Measurements from ENCODE around the gene VPS35L. TPM values are rescaled to one million over a fixed set of nuclear protein-coding genes. Genes with fewer than 3 reads are reported as not detected.

Gene VPS35L
- total RNA-seq, 2 donors from 2014 or later: 37.6 to 47.6 TPM

DNA sequence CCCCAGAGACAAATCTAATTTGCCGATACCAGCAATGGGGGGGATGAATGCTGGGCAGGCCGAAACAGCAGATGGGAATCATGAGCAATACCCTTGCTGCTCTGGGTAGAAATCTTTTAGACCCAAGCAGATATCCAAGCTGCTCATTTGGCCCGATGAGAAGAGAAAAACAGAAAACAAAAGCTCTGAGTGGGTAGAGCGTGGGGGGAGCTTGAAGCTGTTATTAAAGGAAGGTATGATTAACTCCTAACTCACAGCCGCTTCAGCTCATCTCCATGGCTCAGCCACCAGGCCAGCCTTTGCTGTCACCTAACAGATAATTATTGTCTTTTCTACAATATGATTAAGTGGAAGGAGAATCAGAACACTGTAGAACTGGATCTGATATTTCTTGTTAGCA is 58.3 kb downstream of the VPS35L start:
- no peak for ATAC-seq
- no peak overlapping the region for H3K4me3 Mint-ChIP-seq
- H3K9me3 ChIP-seq (ENCODE audit: control insufficient read depth, low read length, poor library complexity, severe bottlenecking): no peaks in the 10 kb centered on the region
- H3K36me3 Mint-ChIP-seq (ENCODE audit: low read depth): peaks cover 14% of the 10 kb centered on the region
- DNase-seq: no peak
- H3K4me1 Mint-ChIP-seq: no peaks in the 10 kb centered on the region
- H3K27ac Mint-ChIP-seq: no peak overlapping the region
- no peaks in the 10 kb centered on the region for H3K27me3 Mint-ChIP-seq

DNA sequence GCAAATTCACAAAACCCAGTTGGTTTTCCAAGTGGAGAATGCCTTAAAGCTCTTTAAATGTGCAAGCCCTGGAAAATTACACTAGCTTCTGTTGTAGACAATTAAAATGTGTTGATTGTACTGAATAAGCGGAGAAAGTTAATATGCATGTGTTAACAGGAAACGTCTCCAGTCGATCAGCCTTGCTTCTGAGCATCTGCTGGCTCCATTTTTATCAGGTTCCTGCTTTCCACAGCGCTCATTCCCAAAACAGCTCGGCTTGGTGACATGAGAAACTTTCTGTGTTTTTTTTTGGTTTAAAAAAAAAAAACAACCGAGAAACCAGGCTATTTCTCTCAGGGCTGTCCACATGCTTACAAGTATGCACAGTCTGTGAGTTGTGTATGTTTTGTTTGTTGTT is 60.7 kb downstream of the VPS35L start:
- DNase-seq: no peak
- H3K9me3 ChIP-seq (ENCODE audit: control insufficient read depth, low read length, poor library complexity, severe bottlenecking): no peaks in the 10 kb centered on the region
- Mint-ChIP-seq H3K36me3 (ENCODE audit: low read depth) (peaks cover 5% of the 10 kb centered on the region), H3K27me3 (no peaks in the 10 kb centered on the region), H3K27ac (no peak overlapping the region), H3K4me3 (no peak overlapping the region), H3K4me1 (no peaks in the 10 kb centered on the region)
- ATAC-seq: no peak

DNA sequence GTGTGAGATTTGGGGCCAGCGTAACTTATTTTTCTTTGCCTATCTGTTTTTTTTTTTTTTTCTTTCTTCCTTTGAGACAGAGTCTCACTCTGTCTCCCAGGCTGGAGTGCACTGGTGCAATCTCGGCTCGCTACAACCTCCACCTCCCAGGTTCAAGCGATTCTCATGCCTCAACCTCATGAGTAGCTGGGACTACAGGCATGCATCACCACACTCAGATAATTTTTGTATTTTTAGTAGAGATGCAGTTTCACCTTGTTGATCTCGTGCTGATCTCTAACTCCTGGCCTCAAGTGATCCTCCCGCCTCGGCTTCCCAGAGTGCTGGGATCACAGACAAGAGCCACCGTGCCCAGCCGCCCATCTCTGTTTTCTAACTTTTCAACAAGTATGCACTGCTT is 63.4 kb downstream of the VPS35L start:
- DNase-seq: no peak
- H3K9me3 ChIP-seq (ENCODE audit: control insufficient read depth, low read length, poor library complexity, severe bottlenecking): no peaks in the 10 kb centered on the region
- Mint-ChIP-seq H3K27me3 (no peaks in the 10 kb centered on the region), H3K4me1 (no peaks in the 10 kb centered on the region), H3K4me3 (no peak overlapping the region), H3K36me3 (ENCODE audit: low read depth) (peaks cover 2% of the 10 kb centered on the region), H3K27ac (no peak overlapping the region)
- ATAC-seq: no peak

DNA sequence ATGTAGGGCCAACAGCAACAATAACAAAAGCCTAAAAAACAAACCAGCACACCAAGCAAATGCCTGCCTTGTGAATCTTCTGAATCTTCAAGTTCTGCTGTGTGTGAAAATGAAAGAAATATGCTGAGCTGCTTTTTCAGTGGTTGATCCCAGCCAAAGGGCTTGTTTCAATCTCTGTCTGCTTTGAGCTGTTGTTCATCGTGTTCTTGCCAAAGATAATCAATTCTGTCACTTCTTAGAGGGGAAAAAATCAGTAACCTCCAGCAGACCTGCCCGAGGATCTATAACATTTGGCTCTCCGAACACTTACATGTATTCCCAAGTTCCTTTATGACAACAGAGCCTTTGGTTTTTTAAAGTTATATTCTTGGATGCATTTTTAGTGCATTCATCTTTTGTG is 65.9 kb downstream of the VPS35L start:
- Mint-ChIP-seq H3K4me3 (no peak overlapping the region), H3K27ac (no peak overlapping the region), H3K4me1 (no peaks in the 10 kb centered on the region), H3K36me3 (ENCODE audit: low read depth) (peaks cover 2% of the 10 kb centered on the region), H3K27me3 (no peaks in the 10 kb centered on the region)
- DNase-seq (no peak), ATAC-seq (no peak)
- no peaks in the 10 kb centered on the region for H3K9me3 ChIP-seq (ENCODE audit: control insufficient read depth, low read length, poor library complexity, severe bottlenecking)

DNA sequence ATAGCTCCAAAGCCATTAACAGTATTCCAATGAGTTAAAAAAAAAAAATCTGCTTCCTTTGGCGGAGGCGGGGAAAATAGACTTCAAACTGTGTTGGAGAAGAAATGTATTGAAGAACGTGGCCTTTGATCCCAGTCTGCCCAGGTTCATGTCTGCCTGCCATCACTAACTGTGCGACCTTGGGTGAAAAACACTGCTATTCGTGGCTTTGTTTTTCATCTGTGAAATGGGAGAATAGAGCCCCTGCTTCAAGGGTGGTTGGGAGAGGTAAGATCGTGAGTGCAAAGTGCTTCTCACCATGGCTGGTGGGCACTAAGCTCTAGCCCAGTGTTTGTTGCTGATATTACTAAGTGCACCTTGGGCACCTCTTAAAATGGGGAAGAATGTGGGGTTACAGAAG is 69.5 kb downstream of the VPS35L start:
- Mint-ChIP-seq H3K36me3 (ENCODE audit: low read depth) (no peaks in the 10 kb centered on the region), H3K27ac (no peak overlapping the region), H3K27me3 (no peaks in the 10 kb centered on the region), H3K4me1 (peaks cover 5% of the 10 kb centered on the region), H3K4me3 (no peak overlapping the region)
- DNase-seq: no peak
- ATAC-seq: no peak
- H3K9me3 ChIP-seq (ENCODE audit: control insufficient read depth, low read length, poor library complexity, severe bottlenecking): no peaks in the 10 kb centered on the region

DNA sequence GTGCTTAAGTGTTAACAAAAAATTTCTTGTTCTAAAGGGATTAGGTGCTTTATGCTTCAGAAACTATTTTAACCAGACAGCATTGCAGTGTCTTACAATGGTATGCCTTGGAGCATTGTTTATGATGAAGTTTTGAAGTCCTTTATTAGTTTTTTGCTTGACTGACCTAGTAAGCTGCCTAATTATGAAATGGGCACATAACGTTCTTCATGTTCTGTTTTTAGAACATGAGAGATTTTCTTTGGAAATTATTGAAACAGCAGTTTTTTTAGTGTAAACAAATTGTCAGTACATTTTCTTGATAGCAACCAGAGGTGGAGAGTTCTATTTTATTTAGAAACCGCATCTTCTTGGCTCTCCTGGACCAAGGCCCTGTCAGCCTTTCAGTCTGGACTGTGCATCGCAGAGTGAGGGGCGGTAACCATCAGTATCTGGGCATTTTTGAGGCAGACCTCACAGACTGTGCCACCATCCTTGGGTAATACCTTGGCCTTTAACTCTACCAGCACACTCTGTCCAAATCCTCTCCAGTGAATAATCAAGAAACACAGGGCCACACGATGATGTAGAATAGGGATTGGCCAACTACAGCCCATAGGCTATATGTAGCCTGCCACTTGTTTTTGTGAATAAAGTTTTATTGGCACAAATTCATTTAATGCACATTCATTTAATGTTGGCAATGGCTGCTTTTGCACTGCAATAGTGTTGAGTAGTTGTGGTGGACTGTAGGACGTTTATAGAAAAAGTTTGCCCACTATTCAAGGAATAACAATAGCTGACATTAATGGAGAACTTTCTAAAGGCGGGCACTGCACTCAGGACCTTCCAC is 81.1 kb downstream of the VPS35L start:
- Mint-ChIP-seq H3K27me3 (no peaks in the 10 kb centered on the region), H3K4me1 (peaks cover 13% of the 10 kb centered on the region), H3K4me3 (no peak overlapping the region), H3K36me3 (ENCODE audit: low read depth) (peaks cover 14% of the 10 kb centered on the region), H3K27ac (no peak overlapping the region)
- ATAC-seq: no peak
- no peaks in the 10 kb centered on the region for H3K9me3 ChIP-seq (ENCODE audit: control insufficient read depth, low read length, poor library complexity, severe bottlenecking)
- DNase-seq: no peak

DNA sequence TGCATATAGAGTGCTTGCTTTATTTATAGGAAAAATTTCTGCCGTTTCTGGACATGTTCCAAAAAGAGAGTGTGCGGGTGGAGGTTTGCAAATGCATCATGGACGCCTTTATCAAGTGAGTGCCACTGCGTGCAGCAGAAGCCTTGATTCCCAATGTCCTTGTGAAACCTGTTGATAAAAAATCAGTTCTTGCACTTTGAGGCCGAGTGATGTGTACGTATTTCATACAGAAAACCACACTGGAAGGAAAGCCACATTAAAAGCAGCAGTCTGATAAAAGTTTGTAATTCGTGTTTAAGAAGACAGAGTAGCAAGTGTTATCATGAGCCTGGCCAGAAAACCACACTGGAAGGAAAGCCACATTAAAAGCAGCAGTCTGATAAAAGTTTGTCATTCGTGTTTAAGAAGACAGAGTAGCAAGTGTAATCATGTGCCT is 84.5 kb downstream of the VPS35L start:
- DNase-seq (no peak), ATAC-seq (peak; percentile 93)
- Mint-ChIP-seq H3K36me3 (ENCODE audit: low read depth) (peaks cover 5% of the 10 kb centered on the region), H3K4me1 (peaks cover 10% of the 10 kb centered on the region), H3K27me3 (no peaks in the 10 kb centered on the region), H3K27ac (peak overlapping the region; percentile 51), H3K4me3 (peak overlapping the region; percentile 50)
- H3K9me3 ChIP-seq (ENCODE audit: control insufficient read depth, low read length, poor library complexity, severe bottlenecking): no peaks in the 10 kb centered on the region

DNA sequence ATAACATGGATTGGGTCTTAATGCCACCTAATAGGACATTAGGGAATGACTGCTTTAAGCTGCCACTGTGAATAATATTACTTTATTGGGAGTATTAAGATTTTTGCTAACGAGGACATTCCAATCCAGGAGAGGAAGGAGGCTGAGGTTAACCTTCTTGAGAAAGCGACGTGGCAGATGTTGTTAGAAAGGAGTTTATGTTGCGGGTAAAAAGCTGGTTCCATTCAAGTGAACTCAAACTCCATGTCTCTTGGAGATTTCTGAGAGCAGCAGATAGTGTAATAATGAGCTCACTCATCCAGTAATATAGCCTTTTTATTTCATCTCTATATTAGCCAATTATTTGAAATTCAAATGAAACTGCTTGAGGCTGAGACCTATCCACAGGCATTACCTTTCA is 87.0 kb downstream of the VPS35L start:
- Mint-ChIP-seq H3K27me3 (no peaks in the 10 kb centered on the region), H3K4me3 (no peak overlapping the region), H3K27ac (no peak overlapping the region), H3K4me1 (peaks cover 8% of the 10 kb centered on the region), H3K36me3 (ENCODE audit: low read depth) (peaks cover 3% of the 10 kb centered on the region)
- ATAC-seq: no peak
- no peaks in the 10 kb centered on the region for H3K9me3 ChIP-seq (ENCODE audit: control insufficient read depth, low read length, poor library complexity, severe bottlenecking)
- DNase-seq: no peak

DNA sequence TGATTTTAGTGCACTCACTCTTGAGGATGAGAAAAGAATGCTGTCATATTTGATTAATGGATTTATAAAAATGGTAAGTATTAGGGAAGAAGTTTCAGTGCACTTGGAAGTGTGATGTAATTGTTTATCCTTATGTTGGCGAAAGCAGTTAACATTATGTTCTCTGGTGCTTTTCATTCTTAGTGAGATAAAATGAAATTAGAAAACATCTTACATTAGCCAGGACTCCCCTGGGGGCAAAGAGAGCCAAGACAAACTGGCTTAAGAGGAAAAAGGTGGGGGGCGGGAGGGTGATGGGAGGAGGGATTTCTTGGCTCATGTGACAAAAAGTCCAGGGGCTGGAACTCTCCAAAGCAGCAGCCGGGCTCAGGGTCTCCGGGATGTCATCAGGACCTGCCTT is 89.4 kb downstream of the VPS35L start:
- Mint-ChIP-seq H3K4me3 (no peak overlapping the region), H3K36me3 (ENCODE audit: low read depth) (no peaks in the 10 kb centered on the region), H3K27ac (no peak overlapping the region), H3K4me1 (peaks cover 4% of the 10 kb centered on the region), H3K27me3 (no peaks in the 10 kb centered on the region)
- H3K9me3 ChIP-seq (ENCODE audit: control insufficient read depth, low read length, poor library complexity, severe bottlenecking): no peaks in the 10 kb centered on the region
- DNase-seq (no peak), ATAC-seq (no peak)

DNA sequence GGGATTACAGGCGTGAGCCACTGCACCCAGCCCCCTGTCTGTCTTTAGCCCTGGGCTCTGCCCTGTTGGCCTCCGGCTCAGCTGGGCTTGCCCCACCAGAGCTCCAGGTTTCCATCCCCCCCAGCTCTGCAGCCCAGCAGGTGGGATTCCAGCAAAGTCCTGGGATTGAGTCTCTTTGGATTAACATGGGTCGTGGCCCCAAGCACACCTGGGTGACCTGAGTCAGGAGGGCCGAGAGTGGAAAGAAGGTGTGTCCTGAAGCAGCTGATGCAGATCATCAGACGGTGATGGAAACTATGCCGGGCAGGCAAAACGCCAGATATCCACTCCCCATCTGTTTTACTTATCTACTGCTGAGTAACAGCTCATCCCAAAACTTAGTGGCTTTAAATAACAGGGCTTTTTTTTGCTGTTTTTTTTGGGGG is 90.1 kb downstream of the VPS35L start:
- ATAC-seq (no peak), DNase-seq (no peak)
- no peaks in the 10 kb centered on the region for H3K4me1 Mint-ChIP-seq
- H3K27ac Mint-ChIP-seq: no peak overlapping the region
- no peaks in the 10 kb centered on the region for H3K36me3 Mint-ChIP-seq (ENCODE audit: low read depth)
- no peaks in the 10 kb centered on the region for H3K9me3 ChIP-seq (ENCODE audit: control insufficient read depth, low read length, poor library complexity, severe bottlenecking)
- no peak overlapping the region for H3K4me3 Mint-ChIP-seq
- no peaks in the 10 kb centered on the region for H3K27me3 Mint-ChIP-seq

DNA sequence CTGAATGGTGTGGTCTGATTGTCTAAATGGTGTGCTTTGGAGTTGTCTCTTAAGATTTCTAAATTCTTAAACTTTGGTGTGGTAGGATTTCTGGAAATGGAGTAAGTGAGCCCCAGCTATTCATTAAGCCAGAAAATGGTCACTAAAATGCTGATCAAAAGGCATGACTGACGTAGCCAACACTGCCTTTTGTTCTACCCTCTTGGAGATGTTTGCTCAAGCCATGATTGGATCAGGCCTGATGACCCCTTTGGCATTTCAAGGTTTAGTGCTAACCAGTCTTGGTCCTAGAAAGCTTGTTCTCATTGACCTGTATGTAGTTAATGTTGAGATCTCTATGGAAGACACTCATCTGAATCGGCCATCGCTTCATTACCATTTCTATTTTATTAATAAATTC is 94.5 kb downstream of the VPS35L start:
- no peak overlapping the region for H3K27ac Mint-ChIP-seq
- H3K27me3 Mint-ChIP-seq: no peaks in the 10 kb centered on the region

DNA sequence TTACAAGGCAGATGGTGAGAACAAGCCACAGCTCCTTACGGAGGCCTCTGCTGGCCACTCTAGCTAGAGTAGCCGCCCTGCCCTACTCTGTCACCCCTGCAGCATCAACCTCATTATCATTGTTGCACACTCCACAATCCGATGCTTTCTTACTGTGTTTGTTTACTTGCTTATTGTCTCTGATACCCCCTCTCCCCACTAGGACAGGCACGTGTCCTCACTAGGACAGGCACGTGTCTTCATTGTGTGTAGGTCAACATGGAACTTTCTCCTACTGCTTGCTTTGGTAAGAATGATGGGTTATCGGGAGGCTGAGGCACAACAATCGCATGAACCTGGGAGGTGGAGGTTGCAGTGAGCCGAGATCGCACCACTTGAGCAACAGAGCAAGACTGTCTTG is 98.6 kb downstream of the VPS35L start:
- Mint-ChIP-seq H3K4me1 (peaks cover 5% of the 10 kb centered on the region), H3K27ac (no peak overlapping the region), H3K27me3 (no peaks in the 10 kb centered on the region), H3K4me3 (no peak overlapping the region), H3K36me3 (ENCODE audit: low read depth) (peaks cover 23% of the 10 kb centered on the region)
- H3K9me3 ChIP-seq (ENCODE audit: control insufficient read depth, low read length, poor library complexity, severe bottlenecking): no peaks in the 10 kb centered on the region
- DNase-seq (no peak), ATAC-seq (no peak)

More for the DNA sequence above, 94.5 kb downstream of the VPS35L start:
- ATAC-seq: no peak
- Mint-ChIP-seq H3K36me3 (ENCODE audit: low read depth) (peaks cover 16% of the 10 kb centered on the region), H3K4me3 (no peak overlapping the region), H3K4me1 (peaks cover 5% of the 10 kb centered on the region)
- DNase-seq: no peak
- H3K9me3 ChIP-seq (ENCODE audit: control insufficient read depth, low read length, poor library complexity, severe bottlenecking): no peaks in the 10 kb centered on the region

DNA sequence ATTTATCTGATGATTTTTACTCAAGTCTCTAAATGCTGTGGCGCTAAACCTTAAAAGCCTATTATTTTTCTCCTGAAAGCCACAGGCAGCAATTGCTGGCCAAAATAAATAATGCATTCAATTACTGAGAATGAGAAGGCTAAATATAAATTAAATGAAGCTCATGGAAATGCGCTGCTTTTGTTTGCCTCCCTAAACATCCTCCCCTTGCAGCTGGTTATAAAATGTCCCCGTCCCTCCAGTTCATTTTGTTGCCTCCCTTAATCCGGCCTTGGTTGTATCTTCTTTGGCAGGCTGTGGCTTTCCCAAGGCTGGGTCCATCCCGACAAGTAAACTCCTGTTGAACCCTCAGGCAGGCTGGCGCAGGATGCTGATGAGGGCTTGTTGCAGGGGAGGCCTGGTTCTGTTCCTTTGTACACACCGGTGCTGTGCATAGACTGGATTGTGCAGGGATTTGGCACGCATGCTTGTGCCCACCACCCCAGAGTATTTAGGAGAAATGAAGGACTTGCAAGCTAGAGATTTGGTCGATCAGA is 99.8 kb downstream of the VPS35L start:
- ATAC-seq: no peak
- DNase-seq: no peak
- H3K27ac Mint-ChIP-seq: peak overlapping the region; percentile 8
- peaks cover 5% of the 10 kb centered on the region for H3K4me1 Mint-ChIP-seq
- H3K27me3 Mint-ChIP-seq: no peaks in the 10 kb centered on the region
- H3K9me3 ChIP-seq (ENCODE audit: control insufficient read depth, low read length, poor library complexity, severe bottlenecking): no peaks in the 10 kb centered on the region
- peaks cover 23% of the 10 kb centered on the region for H3K36me3 Mint-ChIP-seq (ENCODE audit: low read depth)
- H3K4me3 Mint-ChIP-seq: no peak overlapping the region

DNA sequence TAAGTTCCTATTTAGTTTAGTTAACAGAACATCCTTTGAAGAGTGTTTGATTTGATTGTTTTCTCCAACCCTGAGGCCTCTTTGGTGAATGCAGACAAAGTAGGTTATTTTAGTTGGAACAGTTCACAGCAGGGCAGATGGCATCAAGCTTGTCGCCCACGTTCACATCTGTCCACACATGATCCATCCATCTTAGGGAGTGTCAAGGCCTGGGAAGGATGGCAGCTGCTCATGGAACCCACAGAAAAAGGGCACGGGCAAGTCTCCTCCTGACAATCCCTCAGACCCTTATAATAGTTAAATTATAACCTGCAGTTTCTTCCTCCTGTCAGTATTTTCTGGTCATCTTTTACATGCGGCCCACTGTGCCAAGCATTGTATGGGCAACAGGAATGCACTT is 102.3 kb downstream of the VPS35L start:
- Mint-ChIP-seq H3K27ac (peak overlapping the region; percentile 74), H3K4me1 (peaks cover 5% of the 10 kb centered on the region), H3K36me3 (ENCODE audit: low read depth) (peaks cover 17% of the 10 kb centered on the region), H3K4me3 (no peak overlapping the region), H3K27me3 (no peaks in the 10 kb centered on the region)
- H3K9me3 ChIP-seq (ENCODE audit: control insufficient read depth, low read length, poor library complexity, severe bottlenecking): no peaks in the 10 kb centered on the region
- no peak for DNase-seq
- no peak for ATAC-seq
